ENCODE results near the gene GGT6. TPM values are rescaled to one million over a fixed set of nuclear protein-coding genes. Genes with fewer than 3 reads are reported as not detected.

The GGT6 gene
- total and polyA plus RNA-seq, 2 of the 13 experiments (the other 11 are each of a cell fraction or from before 2014, with no cell fraction given), result 0.16 to 0.80 TPM

GRCh38 chr17:4542003-4542725 is 18.2 kb downstream of the GGT6 start:
- no peak overlapping the region for H3K9ac ChIP-seq (ENCODE audit: insufficient read depth, low read depth, low read length)
- H4K20me1 ChIP-seq (ENCODE audit: insufficient read depth, low read length), result 0 out of 2 replicates have a peak, but pooled peaks cover 2% of the 10 kb centered on the region
- H3K4me2 ChIP-seq (ENCODE audit: low read depth, low read length), result no peak overlapping the region
- CTCF ChIA-PET (ENCODE audit: low intra/inter-chr PET ratio, low total read pairs), result no interaction called here
- peaks cover 35 to 74% of the 10 kb centered on the region in 2 experiments for H3K36me3 ChIP-seq (replicated peaks in 1 of 2; ENCODE audit: control insufficient read depth in 1 of 2, insufficient read depth in 2 of 2, low read length in 2 of 2)
- H3K79me2 ChIP-seq (ENCODE audit: insufficient read depth, low read length), result no peaks in the 10 kb centered on the region
- no peak overlapping the region for H3K4me3 ChIP-seq (replicated peaks in 1 of 3; ENCODE audit: insufficient read depth in 1 of 3, low read depth in 2 of 3, low read length in 3 of 3)
- BruUV-seq (replicated peaks), result no TSS peak
- TF ChIP-seq HHEX (CRISPR knock-in tag; IDR thresholded peaks at IDR 0.05), result no peak
- no peak for TF ChIP-seq ZNF556 (CRISPR knock-in tag; IDR thresholded peaks at IDR 0.05; ENCODE audit: borderline replicate concordance)
- no peak for TF ChIP-seq KIAA2018 (CRISPR knock-in tag; IDR thresholded peaks at IDR 0.05; ENCODE audit: borderline replicate concordance)
- no peak for TF ChIP-seq ZNF598 (CRISPR knock-in tag; IDR thresholded peaks at IDR 0.05; ENCODE audit: borderline replicate concordance)
- no peak for TF ChIP-seq FOXK1 (CRISPR knock-in tag; IDR thresholded peaks at IDR 0.05; ENCODE audit: borderline replicate concordance, low read depth)
- TF ChIP-seq JUNB (CRISPR knock-in tag; IDR thresholded peaks at IDR 0.05; ENCODE audit: borderline replicate concordance), result no peak
- TF ChIP-seq FOXC1 (CRISPR knock-in tag; IDR thresholded peaks at IDR 0.05; ENCODE audit: borderline replicate concordance), result no peak
- TF ChIP-seq ZNF101 (CRISPR knock-in tag; IDR thresholded peaks at IDR 0.05; ENCODE audit: borderline replicate concordance, low read depth), result no peak
- no peak for TF ChIP-seq CC2D1A (CRISPR knock-in tag; IDR thresholded peaks at IDR 0.05)
- no peak for TF ChIP-seq ZBTB44 (CRISPR knock-in tag; IDR thresholded peaks at IDR 0.05)
- TF ChIP-seq ZNF713 (CRISPR knock-in tag; IDR thresholded peaks at IDR 0.05), result no peak
- TF ChIP-seq POGZ (CRISPR knock-in tag; IDR thresholded peaks at IDR 0.05), result no peak
- FAIRE-seq (no peak), DNase-seq (ENCODE audit: low spot score) (no peak), ATAC-seq (no peak)
- no peak overlapping the region for H3K27ac ChIP-seq (ENCODE audit: extremely low read length, insufficient read depth, low read length)
- 100% methylated on average over 11 of the region's 14 CpGs for WGBS (ENCODE audit: low lambda C conversion rate)
- H2AFZ ChIP-seq (ENCODE audit: low read length), result no peak overlapping the region
- in situ Hi-C loops (cut with HindIII; ENCODE audit: extremely low pct_ligation_motif_present, low pct_unique_long_range_greater_than_20kb), result no loop called here
- intact Hi-C loops (cut with micrococcal nuclease; ENCODE audit: unreplicated experiment), result no loop called here
- POLR2A ChIA-PET, result interaction anchor here (0.9 kb wide), 1 partner anchor 17 kb away, joined by 3 read pairs; no protein-coding TSS in a partner anchor
- no peaks in the 10 kb centered on the region for H3K9me3 ChIP-seq (ENCODE audit: low read length)
- no peaks in the 10 kb centered on the region for H3K27me3 ChIP-seq (ENCODE audit: control insufficient read depth in 1 of 2, insufficient read depth in 2 of 2, low read length in 2 of 2)
- peaks cover 9% of the 10 kb centered on the region; the same call in 1 of the 2 replicates for H3K4me1 ChIP-seq (ENCODE audit: insufficient read depth, low read length)
